Smooth muscle cell (in vitro differentiated cells): ENCODE data around the gene TCF7L1. TPM values are rescaled to one million over a fixed set of nuclear protein-coding genes. Genes with fewer than 3 reads are reported as not detected.

Experiments used
- DNase-seq: peaks from one replicate; lab custom pipeline; 2025; ENCODE audit not compliant: unreplicated experiment; lab: John Stamatoyannopoulos, UW
- H2AFZ ChIP-seq: fragments of 200-600 bp; sonication (generic); 2 replicates; pipeline ENCODE4 v1.6.0; 2016; ENCODE audit warnings: antibody characterized with exemption, low read depth, mild to moderate bottlenecking
- H3F3A ChIP-seq: fragments of 200-600 bp; sonication (generic); 2 replicates; pipeline ENCODE4 v1.6.0; 2017; ENCODE audit warnings: antibody characterized with exemption, low read depth
- H3K27ac ChIP-seq: fragments of 200-600 bp; sonication (generic); 2 replicates; pipeline ENCODE4 v1.5.1; 2016; ENCODE audit warnings: low read depth, mild to moderate bottlenecking
- H3K27me3 ChIP-seq: fragments of 200-600 bp; sonication (generic); 2 replicates; pipeline ENCODE4 v1.6.1; 2016; ENCODE audit warnings: low read depth, mild to moderate bottlenecking
- H3K36me3 ChIP-seq: fragments of 200-600 bp; sonication (generic); 2 replicates; pipeline ENCODE4 v1.5.1; 2016; ENCODE audit warnings: low read depth
- H3K4me1 ChIP-seq: fragments of 200-600 bp; sonication (generic); 2 replicates; pipeline ENCODE4 v1.5.1; 2016; ENCODE audit warnings: low read depth
- H3K4me2 ChIP-seq: fragments of 200-600 bp; sonication (generic); 2 replicates; pipeline ENCODE4 v1.6.0; 2016; ENCODE audit warnings: mild to moderate bottlenecking
- H3K4me3 ChIP-seq: fragments of 200-600 bp; sonication (generic); 2 replicates; pipeline ENCODE4 v1.5.1; 2016; ENCODE audit warnings: mild to moderate bottlenecking
- H3K79me2 ChIP-seq: fragments of 200-600 bp; sonication (generic); 2 replicates; pipeline ENCODE4 v1.6.0; 2016; ENCODE audit warnings: low read depth, mild to moderate bottlenecking
- H3K9ac ChIP-seq: fragments of 200-600 bp; sonication (generic); 2 replicates; pipeline ENCODE4 v1.6.0; 2016; ENCODE audit warnings: low read depth
- H3K9me3 ChIP-seq: fragments of 200-600 bp; sonication (generic); replicated peaks from 2 replicates; pipeline ENCODE4 v1.5.1; 2016; ENCODE audit warnings: low read depth
- H4K20me1 ChIP-seq: fragments of 200-600 bp; sonication (generic); 2 replicates; pipeline ENCODE4 v1.6.0; 2016; ENCODE audit warnings: low read depth
- CTCF ChIP-seq: fragments of 200-600 bp; sonication (generic); IDR thresholded peaks from 2 replicates; pipeline ENCODE4 v1.5.1; 2017; ENCODE audit warnings: borderline replicate concordance, mild to moderate bottlenecking, antibody characterized with exemption; ENCODE audit not compliant: insufficient read depth, poor library complexity, severe bottlenecking
- WGBS: methylation state at CpG from one replicate; pipeline ENCODE4 v1.1.7; 2016; ENCODE audit warnings: low lambda C conversion rate; 5-methylcytosine and 5-hydroxymethylcytosine counted together
- polyA plus RNA-seq: library from polyadenylated mRNA; unstranded; fragments of >200 nt; fragmentation: Nextera tagmentation; extraction: Ambion mirVana; gene quantifications from 2 replicates; pipeline ENCODE4 v1.2.1, GENCODE V29; 2016
- total RNA-seq: library from RNA; depleted of rRNA; stranded (reverse); fragments of >200 nt; gene quantifications from 2 replicates; pipeline ENCODE4 v1.2.3, GENCODE V29; 2014

TCF7L1 gene
- total and polyA plus RNA-seq, 2 experiments from 2014 or later: 4.5 to 15.2 TPM

- Histone ChIP-seq H3K36me3 (no peaks in the 10 kb centered on the region), H3K4me3 (no peak overlapping the region), H3K9ac (no peak overlapping the region), H4K20me1 (peaks cover 89% of the 10 kb centered on the region), H3K79me2 (peaks cover 50% of the 10 kb centered on the region), H3K4me2 (peak overlapping the region; percentile 29), H3K4me1 (peaks cover 17% of the 10 kb centered on the region), H3K9me3 (no peaks in the 10 kb centered on the region), H2AFZ (no peak overlapping the region), H3K27me3 (no peaks in the 10 kb centered on the region), H3F3A (no peaks in the 10 kb centered on the region), H3K27ac (no peak overlapping the region)
- DNase-seq: no peak
- TF ChIP-seq CTCF: no peak
- WGBS: 43% methylated on average over 5 of the region's 5 CpGs
These were observed 55.7 kb downstream of the TCF7L1 start for GRCh38 chr2:85188852-85189251.

- 93% methylated on average over 12 of the region's 12 CpGs for WGBS
- H3K9me3 ChIP-seq: no peaks in the 10 kb centered on the region
- peaks cover 17% of the 10 kb centered on the region for H3K4me1 ChIP-seq
- H3K4me2 ChIP-seq: no peak overlapping the region
- H3K79me2 ChIP-seq: peaks cover 55% of the 10 kb centered on the region
- no peak for DNase-seq
- H3K36me3 ChIP-seq: no peaks in the 10 kb centered on the region
- H3K9ac ChIP-seq: no peak overlapping the region
- H2AFZ ChIP-seq: no peak overlapping the region
- no peaks in the 10 kb centered on the region for H3K27me3 ChIP-seq
- H3F3A ChIP-seq: no peaks in the 10 kb centered on the region
- no peak overlapping the region for H3K4me3 ChIP-seq
- H4K20me1 ChIP-seq: peaks cover 84% of the 10 kb centered on the region
- TF ChIP-seq CTCF: no peak
- no peak overlapping the region for H3K27ac ChIP-seq
These were observed 56.5 kb downstream of the TCF7L1 start for GRCh38 chr2:85189606-85190270.

- DNase-seq: no peak
- Histone ChIP-seq H2AFZ (no peak overlapping the region), H4K20me1 (peaks cover 84% of the 10 kb centered on the region), H3K79me2 (peaks cover 64% of the 10 kb centered on the region), H3K36me3 (no peaks in the 10 kb centered on the region), H3K27ac (no peak overlapping the region), H3K9me3 (no peaks in the 10 kb centered on the region), H3K4me1 (peaks cover 17% of the 10 kb centered on the region), H3K27me3 (no peaks in the 10 kb centered on the region), H3F3A (no peaks in the 10 kb centered on the region), H3K4me3 (no peak overlapping the region), H3K9ac (no peak overlapping the region), H3K4me2 (no peak overlapping the region)
- TF ChIP-seq CTCF: no peak
- 92% methylated on average over 2 of the region's 2 CpGs for WGBS
These were observed 58.0 kb downstream of the TCF7L1 start for GRCh38 chr2:85191157-85191556.
